Muscle of arm (tissue), 12 donors: ENCODE measurements around the gene MTX1. TPM values are rescaled to one million over a fixed set of nuclear protein-coding genes. Genes with fewer than 3 reads are reported as not detected.
"Not testable (repeated sequence)": the region's sequence is repeated elsewhere in the genome, so short reads cannot be mapped to it uniquely, and the experiment has no call there.

Experiments used
- DNase-seq: peaks from one replicate; pipeline ENCODE4 v3.0.0-alpha.2; 2013
- polyA plus RNA-seq, 12 donors: library from polyadenylated mRNA; unstranded; fragments of 120-200 nt; gene quantifications; one replicate each; pipeline ENCODE4 v1.2.1, GENCODE V29; 2013; ENCODE audit not compliant: insufficient read length in 12 of 12

Gene MTX1
- polyA plus RNA-seq, 12 donors, result 12.7 to 23.0 (median 19.0) TPM; not detected in 1

GRCh38 chr1:155232001-155232978 is 23.8 kb downstream of the MTX1 start:
- peak; percentile 92 for DNase-seq

GRCh38 chr1:155233502-155233901 is 25.0 kb downstream of the MTX1 start:
- not testable (repeated sequence) for DNase-seq

GRCh38 chr1:155235375-155235774 is 26.9 kb downstream of the MTX1 start:
- DNase-seq, result not testable (repeated sequence)

- no peak for DNase-seq
Measured at GRCh38 chr1:155236451-155236850, 28.0 kb downstream of the MTX1 start.

GRCh38 chr1:155241069-155241679 is 32.7 kb downstream of the MTX1 start:
- DNase-seq, result peak; percentile 77

- DNase-seq, result no peak
Measured at GRCh38 chr1:155241841-155242264, 33.4 kb downstream of the MTX1 start.

GRCh38 chr1:155242805-155243358 is 34.4 kb downstream of the MTX1 start:
- no peak for DNase-seq

- peak; percentile 99 for DNase-seq
Measured at GRCh38 chr1:155244368-155245162, 36.1 kb downstream of the MTX1 start.

- no peak for DNase-seq
Measured at GRCh38 chr1:155245163-155245524, 36.6 kb downstream of the MTX1 start.

GRCh38 chr1:155246796-155247195 is 38.3 kb downstream of the MTX1 start:
- not testable (repeated sequence) for DNase-seq

GRCh38 chr1:155247667-155248553 is 39.4 kb downstream of the MTX1 start:
- DNase-seq, result no peak

GRCh38 chr1:155250246-155250632 is 41.7 kb downstream of the MTX1 start:
- DNase-seq, result no peak

- DNase-seq, result peak; percentile 90
Measured at GRCh38 chr1:155250633-155251449, 42.3 kb downstream of the MTX1 start.

- DNase-seq, result no peak
Measured at GRCh38 chr1:155251566-155251965, 43.1 kb downstream of the MTX1 start.

GRCh38 chr1:155253208-155253607 is 44.7 kb downstream of the MTX1 start:
- DNase-seq, result no peak

GRCh38 chr1:155253797-155254196 is 45.3 kb downstream of the MTX1 start:
- no peak for DNase-seq

- DNase-seq, result no peak
Measured at GRCh38 chr1:155254228-155254713, 45.8 kb downstream of the MTX1 start.

- no peak for DNase-seq
Measured at GRCh38 chr1:155254714-155255242, 46.3 kb downstream of the MTX1 start.

- peak; percentile 93 for DNase-seq
Measured at GRCh38 chr1:155255243-155256007, 46.9 kb downstream of the MTX1 start, which contains the start of gene ENTREP3. Gene ENTREP3 (minus strand): TSS chr1:155255483. CDS start chr1:155254877, 606 bp downstream.
